GM12878 (cell line): ENCODE data around the gene TSTD2.

Source experiments
- CHD1 ChIP-seq: IDR thresholded peaks from 2 replicates; pipeline ENCODE4 v1.6.1; 2012; ENCODE audit warnings: low read depth, low read length, improper control_type of control experiment
- EP300 ChIP-seq, 2 experiments: fragments of 150-350 bp in 1 of 2; IDR thresholded peaks; 2 replicates each; pipeline ENCODE4 v1.6.1; 2011 to 2012; ENCODE audit warnings: low read depth in 2 of 2, low read length in 2 of 2, borderline replicate concordance in 1 of 2, improper control_type of control experiment in 1 of 2, inconsistent platforms in 1 of 2; ENCODE audit not compliant: control insufficient read depth in 1 of 2
- GABPA ChIP-seq: IDR thresholded peaks from 2 replicates; pipeline ENCODE4 v1.6.1; 2014; ENCODE audit warnings: antibody characterized with exemption, low read depth, mild to moderate bottlenecking, inconsistent platforms
- HCFC1 ChIP-seq: fragments of 150-350 bp; IDR thresholded peaks from 2 replicates; pipeline ENCODE4 v1.6.1; 2014; ENCODE audit warnings: low read length
- IKZF1 ChIP-seq: fragments of 450-650 bp; conservative IDR thresholded peaks from 2 replicates; pipeline ENCODE4 v1.6.1; 2017; ENCODE audit warnings: antibody characterized with exemption, mild to moderate bottlenecking
- JUND ChIP-seq: IDR thresholded peaks from 2 replicates; pipeline ENCODE4 v1.6.1; 2012; ENCODE audit warnings: low read depth, mild to moderate bottlenecking, low read length, improper control_type of control experiment, moderate library complexity
- NFYA ChIP-seq: IDR thresholded peaks from 2 replicates; pipeline ENCODE4 v1.6.1; 2011; ENCODE audit warnings: low read depth, mild to moderate bottlenecking, low read length, improper control_type of control experiment, borderline replicate concordance
- NR2C2 ChIP-seq: IDR thresholded peaks from 2 replicates; pipeline ENCODE4 v1.6.1; 2011; ENCODE audit warnings: borderline replicate concordance, low read depth; ENCODE audit not compliant: control insufficient read depth, insufficient read length
- NRF1 ChIP-seq: conservative IDR thresholded peaks from 2 replicates; pipeline ENCODE4 v1.6.1; 2011; ENCODE audit warnings: mild to moderate bottlenecking, low read depth, low read length, improper control_type of control experiment
- ZZZ3 ChIP-seq: IDR thresholded peaks from 2 replicates; pipeline ENCODE4 v1.6.1; 2011; ENCODE audit warnings: low read depth; ENCODE audit not compliant: control insufficient read depth, insufficient read length
- TF ChIP-seq, protein P1 (sequence below): IDR thresholded peaks from 2 replicates; pipeline ENCODE4 v1.6.1; 2012; ENCODE audit warnings: mild to moderate bottlenecking, low read depth, low read length
- TF ChIP-seq, protein P2 (sequence below): fragments of 450-650 bp; formaldehyde crosslinking; IDR thresholded peaks from 2 replicates; pipeline ENCODE4 v1.4.0; 2022; ENCODE audit warnings: mild to moderate bottlenecking, moderate library complexity
- TF ChIP-seq, protein P3 (sequence below): IDR thresholded peaks from 2 replicates; pipeline ENCODE4 v1.6.1; 2011; ENCODE audit warnings: borderline replicate concordance, low read depth, mild to moderate bottlenecking, moderate library complexity, mixed read lengths, low read length; ENCODE audit not compliant: insufficient read depth; ENCODE audit errors: extremely low read length

DNA sequence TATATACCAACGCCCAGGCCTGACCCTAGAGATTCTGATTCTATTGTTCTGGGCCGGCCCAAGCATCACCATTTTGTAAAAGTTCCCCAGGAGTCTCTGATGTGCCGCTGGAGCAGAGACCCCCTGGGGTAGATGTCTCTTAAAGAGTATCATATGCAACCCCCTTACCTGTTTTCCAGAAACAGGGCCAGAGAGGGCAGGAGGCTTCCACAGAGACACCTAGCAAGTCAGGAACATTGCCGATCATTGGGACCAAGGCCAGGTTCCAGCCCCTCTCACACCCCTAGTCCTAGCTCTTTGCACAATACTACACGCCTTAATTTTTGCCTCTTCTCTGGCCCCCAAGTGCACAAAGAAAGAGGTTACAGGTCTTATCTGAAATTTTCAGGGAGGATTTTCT lies 67.9 kb downstream of the TSTD2 start:
- no peak for TF ChIP-seq NFYA
- no peak for TF ChIP-seq GABPA
- no peak for TF ChIP-seq EP300 (IDR thresholded peaks at IDR 0.05; ENCODE audit: borderline replicate concordance in 1 of 2, control insufficient read depth in 1 of 2, low read depth in 2 of 2, low read length in 2 of 2)
- no peak for TF ChIP-seq JUND
- TF ChIP-seq NRF1: no peak
- no peak for TF ChIP-seq ZZZ3
- TF ChIP-seq, protein P1, sequence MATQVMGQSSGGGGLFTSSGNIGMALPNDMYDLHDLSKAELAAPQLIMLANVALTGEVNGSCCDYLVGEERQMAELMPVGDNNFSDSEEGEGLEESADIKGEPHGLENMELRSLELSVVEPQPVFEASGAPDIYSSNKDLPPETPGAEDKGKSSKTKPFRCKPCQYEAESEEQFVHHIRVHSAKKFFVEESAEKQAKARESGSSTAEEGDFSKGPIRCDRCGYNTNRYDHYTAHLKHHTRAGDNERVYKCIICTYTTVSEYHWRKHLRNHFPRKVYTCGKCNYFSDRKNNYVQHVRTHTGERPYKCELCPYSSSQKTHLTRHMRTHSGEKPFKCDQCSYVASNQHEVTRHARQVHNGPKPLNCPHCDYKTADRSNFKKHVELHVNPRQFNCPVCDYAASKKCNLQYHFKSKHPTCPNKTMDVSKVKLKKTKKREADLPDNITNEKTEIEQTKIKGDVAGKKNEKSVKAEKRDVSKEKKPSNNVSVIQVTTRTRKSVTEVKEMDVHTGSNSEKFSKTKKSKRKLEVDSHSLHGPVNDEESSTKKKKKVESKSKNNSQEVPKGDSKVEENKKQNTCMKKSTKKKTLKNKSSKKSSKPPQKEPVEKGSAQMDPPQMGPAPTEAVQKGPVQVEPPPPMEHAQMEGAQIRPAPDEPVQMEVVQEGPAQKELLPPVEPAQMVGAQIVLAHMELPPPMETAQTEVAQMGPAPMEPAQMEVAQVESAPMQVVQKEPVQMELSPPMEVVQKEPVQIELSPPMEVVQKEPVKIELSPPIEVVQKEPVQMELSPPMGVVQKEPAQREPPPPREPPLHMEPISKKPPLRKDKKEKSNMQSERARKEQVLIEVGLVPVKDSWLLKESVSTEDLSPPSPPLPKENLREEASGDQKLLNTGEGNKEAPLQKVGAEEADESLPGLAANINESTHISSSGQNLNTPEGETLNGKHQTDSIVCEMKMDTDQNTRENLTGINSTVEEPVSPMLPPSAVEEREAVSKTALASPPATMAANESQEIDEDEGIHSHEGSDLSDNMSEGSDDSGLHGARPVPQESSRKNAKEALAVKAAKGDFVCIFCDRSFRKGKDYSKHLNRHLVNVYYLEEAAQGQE: no peak
- TF ChIP-seq CHD1: no peak
- TF ChIP-seq, protein P2, sequence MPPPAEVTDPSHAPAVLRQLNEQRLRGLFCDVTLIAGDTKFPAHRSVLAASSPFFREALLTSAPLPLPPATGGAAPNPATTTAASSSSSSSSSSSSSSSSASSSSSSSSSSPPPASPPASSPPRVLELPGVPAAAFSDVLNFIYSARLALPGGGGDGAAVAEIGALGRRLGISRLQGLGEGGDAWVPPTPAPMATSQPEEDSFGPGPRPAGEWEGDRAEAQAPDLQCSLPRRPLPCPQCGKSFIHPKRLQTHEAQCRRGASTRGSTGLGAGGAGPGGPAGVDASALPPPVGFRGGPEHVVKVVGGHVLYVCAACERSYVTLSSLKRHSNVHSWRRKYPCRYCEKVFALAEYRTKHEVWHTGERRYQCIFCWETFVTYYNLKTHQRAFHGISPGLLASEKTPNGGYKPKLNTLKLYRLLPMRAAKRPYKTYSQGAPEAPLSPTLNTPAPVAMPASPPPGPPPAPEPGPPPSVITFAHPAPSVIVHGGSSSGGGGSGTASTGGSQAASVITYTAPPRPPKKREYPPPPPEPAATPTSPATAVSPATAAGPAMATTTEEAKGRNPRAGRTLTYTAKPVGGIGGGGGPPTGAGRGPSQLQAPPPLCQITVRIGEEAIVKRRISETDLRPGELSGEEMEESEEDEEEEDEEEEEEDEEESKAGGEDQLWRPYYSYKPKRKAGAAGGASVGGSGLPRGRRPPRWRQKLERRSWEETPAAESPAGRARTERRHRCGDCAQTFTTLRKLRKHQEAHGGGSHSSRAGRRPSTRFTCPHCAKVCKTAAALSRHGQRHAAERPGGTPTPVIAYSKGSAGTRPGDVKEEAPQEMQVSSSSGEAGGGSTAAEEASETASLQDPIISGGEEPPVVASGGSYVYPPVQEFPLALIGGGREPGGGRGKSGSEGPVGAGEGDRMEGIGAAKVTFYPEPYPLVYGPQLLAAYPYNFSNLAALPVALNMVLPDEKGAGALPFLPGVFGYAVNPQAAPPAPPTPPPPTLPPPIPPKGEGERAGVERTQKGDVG (CRISPR knock-in tag): no peak
- TF ChIP-seq IKZF1: no peak
- TF ChIP-seq, protein P3, sequence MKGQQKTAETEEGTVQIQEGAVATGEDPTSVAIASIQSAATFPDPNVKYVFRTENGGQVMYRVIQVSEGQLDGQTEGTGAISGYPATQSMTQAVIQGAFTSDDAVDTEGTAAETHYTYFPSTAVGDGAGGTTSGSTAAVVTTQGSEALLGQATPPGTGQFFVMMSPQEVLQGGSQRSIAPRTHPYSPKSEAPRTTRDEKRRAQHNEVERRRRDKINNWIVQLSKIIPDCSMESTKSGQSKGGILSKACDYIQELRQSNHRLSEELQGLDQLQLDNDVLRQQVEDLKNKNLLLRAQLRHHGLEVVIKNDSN: no peak
- no peak for TF ChIP-seq NR2C2
- no peak for TF ChIP-seq HCFC1
